Caki2 (cell line): Measurements from ENCODE around the gene SIL1. TPM values are rescaled to one million over a fixed set of nuclear protein-coding genes. Genes with fewer than 3 reads are reported as not detected.
"Not testable (repeated sequence)": the region's sequence is repeated elsewhere in the genome, so short reads cannot be mapped to it uniquely, and the experiment has no call there.

Experiments used
- DNase-seq: peaks from one replicate; pipeline ENCODE4 v3.0.0-alpha.2; 2015; ENCODE audit warnings: low read depth
- in situ Hi-C: cut with HindIII; loops from 2 replicates; pipeline ENCODE4 v1.10.0; 2016; ENCODE audit warnings: low sequenced_read_pairs, low pct_unique_long_range_greater_than_20kb, mixed read lengths
- total RNA-seq: library from RNA; depleted of rRNA; stranded (reverse); fragments of >200 nt; shearing (Covaris generic); gene quantifications from 2 replicates; pipeline ENCODE4 v1.2.3, GENCODE V29; 2014; ENCODE audit warnings: low replicate concordance

The SIL1 gene
- total RNA-seq, 1 experiment from 2014 or later, result 57.6 TPM

GRCh38 chr5:139130214-139130613 is 68.0 kb downstream of the SIL1 start:
- in situ Hi-C loops, result no loop called here
- no peak for DNase-seq

DNA sequence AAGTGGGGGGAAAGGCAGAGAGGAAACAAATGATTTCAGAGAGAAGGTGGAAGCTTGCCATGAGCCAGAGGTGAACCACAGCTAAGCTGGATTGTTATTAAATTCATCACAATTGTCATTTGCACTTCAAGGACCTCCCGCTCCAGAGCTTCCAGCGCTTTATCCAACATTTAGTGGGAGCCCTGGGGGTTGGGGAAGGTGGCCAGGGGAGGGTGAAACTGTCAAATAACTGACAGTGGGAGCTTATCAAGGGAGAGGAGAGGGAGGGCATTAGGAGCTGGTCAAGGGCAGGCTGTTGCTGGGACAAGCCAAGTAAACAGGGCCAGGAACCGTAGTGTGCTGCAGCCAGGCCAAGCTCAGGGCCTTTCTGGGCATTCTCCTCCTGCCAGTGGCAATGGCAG is 71.5 kb downstream of the SIL1 start:
- no peak for DNase-seq
- in situ Hi-C loops, result no loop called here

DNA sequence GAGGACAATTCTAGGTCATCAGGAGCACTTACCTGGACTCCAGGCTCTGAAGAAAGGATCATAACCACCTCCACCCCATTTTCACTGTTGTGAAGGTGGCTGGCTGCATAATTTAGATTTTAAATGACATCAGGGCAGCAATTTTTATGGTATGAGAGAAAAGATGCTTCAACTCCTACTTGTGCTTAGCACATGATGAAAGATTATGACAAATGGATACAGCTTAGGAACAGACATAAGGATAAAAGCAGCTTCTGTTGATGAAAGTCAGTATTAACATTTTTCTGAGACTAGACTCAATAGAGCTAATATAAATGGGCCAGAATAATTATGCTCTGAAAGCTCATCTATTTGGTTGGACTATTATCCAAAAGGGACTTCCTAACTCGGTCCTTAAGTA is 72.2 kb downstream of the SIL1 start:
- no peak for DNase-seq
- in situ Hi-C loops, result no loop called here

DNA sequence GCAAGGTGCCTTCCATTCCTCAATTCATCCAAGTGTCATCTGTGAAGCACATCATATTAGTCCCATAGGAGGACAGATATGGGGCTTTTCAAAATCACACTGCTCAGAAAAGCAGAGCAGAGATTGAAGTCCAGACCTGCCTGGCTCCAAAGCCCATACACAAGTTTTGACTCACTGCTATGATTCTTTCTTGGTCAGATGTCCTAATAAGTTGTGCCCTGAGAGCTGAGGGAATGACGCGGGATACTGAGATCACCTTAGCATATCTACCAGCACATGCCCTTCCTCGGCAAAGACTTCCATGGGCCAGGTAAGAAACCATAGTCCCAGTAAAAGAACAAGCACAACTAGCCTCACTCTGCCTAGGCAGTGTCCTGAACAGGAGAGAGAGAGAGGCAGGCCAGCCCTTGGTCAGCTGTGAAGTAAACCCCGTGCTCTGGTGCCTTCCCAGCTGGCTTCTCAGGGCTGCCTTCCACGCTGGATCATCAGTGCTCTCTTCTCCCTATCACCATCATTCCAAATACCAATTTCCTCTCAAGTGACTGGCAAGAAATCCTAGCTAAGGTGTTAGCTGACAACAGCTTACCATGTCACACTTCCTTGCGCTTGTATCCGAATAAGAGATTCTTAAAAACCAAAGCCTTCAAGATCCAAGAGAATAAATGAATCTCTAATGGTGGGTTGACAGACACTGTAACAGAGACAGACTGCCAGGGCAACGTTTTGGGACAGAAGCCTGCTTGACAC is 73.2 kb downstream of the SIL1 start:
- no peak for DNase-seq
- in situ Hi-C loops, result no loop called here

DNA sequence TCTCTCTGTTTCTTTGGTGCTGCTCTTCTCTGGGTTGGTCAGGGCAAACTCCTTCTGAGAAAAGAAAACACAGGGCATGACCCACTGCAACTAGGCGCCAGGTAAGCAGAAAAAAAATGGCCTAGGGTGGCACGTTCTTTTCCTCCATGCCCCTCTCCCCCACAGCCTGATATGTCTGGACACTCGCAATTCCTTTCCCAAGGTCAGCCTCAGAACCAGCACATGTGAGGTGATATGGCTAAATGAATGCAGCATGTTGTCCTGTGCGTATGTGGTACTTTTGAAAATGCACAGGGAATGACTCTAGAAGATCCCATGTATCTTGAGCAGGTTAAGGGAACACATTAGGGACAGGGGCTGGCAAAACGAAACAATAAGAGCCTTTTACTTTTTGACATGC is 77.0 kb downstream of the SIL1 start:
- DNase-seq, result no peak
- in situ Hi-C loops, result no loop called here

DNA sequence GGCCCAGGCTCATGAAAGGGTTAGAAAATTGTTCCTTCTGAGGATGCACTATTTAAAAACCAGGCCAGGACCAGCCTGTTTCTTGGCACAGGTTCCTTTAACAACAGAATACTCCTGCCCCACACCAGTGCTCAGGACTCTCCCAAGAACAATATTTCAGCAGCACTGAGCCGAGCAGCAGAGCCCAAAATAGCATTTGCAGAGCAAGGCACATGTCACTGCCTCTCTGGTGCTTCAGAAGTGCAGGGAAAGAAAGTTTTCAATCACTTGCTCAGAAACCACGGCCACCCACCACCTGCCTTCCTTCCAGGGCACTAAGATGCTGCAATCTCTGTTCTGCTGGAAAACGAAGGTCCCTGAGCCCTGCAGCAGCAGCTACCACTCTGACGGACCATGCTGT is 77.6 kb downstream of the SIL1 start:
- in situ Hi-C loops, result no loop called here
- no peak for DNase-seq

DNA sequence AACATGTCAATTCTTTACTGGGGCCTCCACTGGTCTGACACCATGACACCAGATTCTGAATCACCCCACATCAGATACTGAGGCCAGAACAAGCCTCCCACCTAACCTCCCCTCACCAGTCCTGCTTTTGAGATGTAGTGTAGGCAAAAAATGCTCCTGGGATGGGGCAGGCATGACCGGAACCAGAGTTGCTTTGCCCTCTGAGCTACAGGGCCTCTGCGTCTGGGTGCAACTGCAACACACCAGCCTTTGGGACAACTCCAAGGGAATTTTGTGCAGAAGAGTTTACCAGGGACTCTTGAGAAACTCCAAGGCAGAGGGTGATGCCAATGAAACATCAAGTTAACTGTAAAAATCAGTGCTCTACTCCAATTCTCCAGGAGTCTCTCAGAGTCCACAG is 79.4 kb downstream of the SIL1 start:
- no peak for DNase-seq
- in situ Hi-C loops, result no loop called here

DNA sequence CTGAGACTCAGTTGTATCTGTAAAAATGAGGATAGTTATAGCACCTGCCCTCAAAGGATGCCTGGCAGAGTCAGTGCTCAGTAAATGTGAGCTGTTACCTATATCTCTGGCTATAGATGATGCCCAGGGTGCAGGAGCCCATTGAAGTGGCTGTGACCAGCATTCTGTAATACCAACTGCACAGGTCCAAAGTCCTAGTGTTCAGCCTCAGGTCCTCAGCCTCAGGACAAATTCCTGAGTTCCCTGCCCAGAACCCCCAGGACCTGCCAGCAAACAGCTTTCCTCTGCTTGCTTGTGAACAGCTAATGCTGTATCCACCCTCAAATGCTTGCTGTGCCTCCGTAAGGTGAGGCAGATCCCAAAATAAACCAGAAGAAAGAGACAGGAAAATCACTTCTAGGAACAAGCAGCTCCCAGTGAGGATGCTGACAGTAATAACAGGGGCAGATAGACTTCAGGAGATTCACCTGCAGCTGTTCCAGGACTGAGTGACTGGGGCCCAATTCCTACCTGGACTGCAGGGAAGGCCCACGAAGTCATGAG is 80.8 kb downstream of the SIL1 start:
- in situ Hi-C loops, result no loop called here
- no peak for DNase-seq

DNA sequence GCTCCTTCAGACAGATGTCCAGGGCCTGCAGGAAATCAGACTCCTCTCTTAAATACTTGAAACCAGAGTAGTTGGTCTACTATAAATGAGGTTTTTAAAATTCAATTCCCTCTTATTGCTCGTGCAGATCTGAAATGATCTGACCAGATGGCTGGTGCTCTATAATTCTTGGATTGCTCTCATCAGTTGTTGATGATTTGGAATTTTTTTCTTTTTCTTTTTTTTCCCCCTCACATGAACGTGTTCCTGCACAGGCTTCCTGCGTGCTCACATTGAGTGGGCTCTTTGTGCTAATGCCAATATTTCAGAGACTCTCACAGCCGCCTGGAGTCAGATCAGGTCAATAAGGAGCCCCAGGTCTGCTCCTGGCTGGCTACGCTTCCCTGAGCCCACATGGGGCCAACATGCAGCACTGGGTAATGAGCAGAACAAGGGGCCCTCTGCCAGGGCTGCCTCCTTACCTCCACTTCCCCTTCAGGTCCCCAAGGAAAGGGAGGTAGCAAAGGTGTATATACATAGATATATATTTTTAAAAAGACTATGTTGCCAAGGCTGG is 82.0 kb downstream of the SIL1 start:
- DNase-seq, result no peak
- in situ Hi-C loops, result no loop called here

DNA sequence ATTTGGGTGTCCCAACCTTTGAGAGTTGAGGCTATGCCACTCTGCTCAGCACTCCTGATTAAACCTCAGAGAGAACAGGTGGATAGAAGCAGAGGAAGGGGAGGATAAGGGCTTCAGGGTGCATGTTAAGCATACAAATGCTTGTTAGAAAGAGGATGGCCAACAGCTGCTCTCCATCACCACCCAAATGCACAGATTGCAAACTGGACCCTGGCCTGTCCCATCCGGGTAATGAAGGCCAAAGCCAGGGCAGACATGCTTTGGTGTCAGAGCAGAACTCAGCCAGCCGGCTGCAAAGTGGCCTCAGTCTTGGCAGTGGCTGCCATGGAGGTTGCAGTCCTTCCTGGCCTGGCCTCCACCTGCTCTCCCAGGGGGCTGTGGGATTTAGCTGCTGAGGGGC is 84.3 kb downstream of the SIL1 start:
- DNase-seq, result no peak
- in situ Hi-C loops, result no loop called here

DNA sequence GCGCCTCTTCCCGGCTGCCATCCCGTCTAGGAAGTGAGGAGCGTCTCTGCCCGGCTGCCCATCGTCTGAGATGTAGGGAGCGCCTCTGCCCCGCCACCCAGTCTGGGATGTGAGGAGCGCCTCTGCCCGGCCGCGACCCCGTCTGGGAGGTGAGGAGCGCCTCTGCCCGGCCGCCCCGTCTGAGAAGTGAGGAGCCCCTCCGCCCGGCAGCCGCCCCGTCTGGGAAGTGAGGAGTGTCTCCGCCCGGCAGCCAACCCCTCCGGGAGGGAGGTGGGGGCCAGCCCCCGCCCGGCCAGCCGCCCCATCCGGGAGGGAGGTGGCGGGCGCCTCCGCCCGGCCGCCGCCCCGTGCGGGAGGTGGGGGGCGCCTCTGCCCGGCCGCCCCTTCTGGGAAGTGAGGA is 85.8 kb downstream of the SIL1 start:
- in situ Hi-C loops, DNase-seq: not testable (repeated sequence)

- no peak for DNase-seq
- in situ Hi-C loops, result no loop called here
These were observed 87.5 kb downstream of the SIL1 start for GRCh38 chr5:139110526-139111168.

DNA sequence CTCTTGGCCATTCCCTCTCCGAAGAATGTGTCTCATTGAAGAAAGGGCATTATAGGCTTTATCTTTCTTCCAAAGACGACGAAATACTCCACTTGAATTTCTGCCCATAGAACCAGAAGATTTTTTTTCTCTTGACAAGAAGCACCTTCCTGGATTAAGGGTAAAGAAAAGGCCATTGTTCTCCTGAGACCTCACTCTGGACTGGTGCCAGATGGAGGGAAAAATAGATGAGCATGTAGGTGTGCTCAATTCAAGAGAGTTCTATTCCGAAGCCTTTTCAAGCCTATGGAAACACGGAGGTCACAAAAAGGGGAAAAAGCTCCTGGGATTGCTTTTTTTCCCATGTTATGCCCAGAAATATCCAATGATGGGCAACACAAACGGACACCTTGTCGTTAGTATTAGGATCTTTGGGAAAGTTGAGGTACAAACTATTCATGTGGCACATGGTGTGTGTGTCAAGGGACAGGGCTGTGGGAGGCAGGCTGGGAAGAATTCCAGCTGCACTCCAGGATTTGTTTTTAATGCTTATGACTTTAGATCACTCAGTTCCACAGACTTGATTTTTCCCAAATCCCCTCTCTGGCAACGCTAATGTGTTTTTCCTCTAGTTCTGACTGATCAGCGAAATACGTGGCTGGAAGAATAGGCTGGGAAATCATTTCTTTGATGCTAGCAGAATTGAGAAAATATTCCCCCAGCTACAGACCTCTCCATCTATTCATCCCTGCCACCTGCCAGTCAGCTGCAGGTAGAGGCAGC is 89.9 kb downstream of the SIL1 start:
- no peak for DNase-seq
- in situ Hi-C loops, result no loop called here

- in situ Hi-C loops, result no loop called here
- no peak for DNase-seq
These were observed 92.5 kb downstream of the SIL1 start for GRCh38 chr5:139105621-139106071.

GRCh38 chr5:139104577-139105276 is 93.4 kb downstream of the SIL1 start:
- in situ Hi-C loops, result no loop called here
- no peak for DNase-seq

DNA sequence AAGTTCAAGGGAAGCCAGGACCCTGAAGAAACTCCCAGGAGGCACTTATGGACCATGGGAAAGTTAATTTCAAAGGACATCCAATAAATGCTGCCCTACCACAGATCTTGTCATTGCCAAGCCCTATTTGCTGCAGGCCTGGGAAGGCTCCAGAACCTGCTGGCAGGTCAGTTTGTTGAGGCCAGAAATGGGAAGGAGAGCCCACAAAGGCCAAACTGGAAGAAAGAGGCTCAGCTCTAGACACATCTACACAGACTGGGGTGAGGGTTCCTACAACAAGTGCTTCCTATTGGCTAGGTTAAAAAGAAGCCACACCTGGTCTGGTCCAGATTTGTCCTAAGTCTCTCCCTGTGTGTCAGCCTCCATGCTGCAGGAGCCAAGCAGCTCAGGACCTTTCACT is 94.4 kb downstream of the SIL1 start:
- in situ Hi-C loops, result no loop called here
- no peak for DNase-seq

GRCh38 chr5:139100825-139101224 is 97.3 kb downstream of the SIL1 start:
- in situ Hi-C loops, result no loop called here
- peak; percentile 14 for DNase-seq
